Myocyte (in vitro differentiated cells): ENCODE measurements around the gene CEACAM16. TPM values are rescaled to one million over a fixed set of nuclear protein-coding genes. Genes with fewer than 3 reads are reported as not detected.

Experiments
- DNase-seq: peaks from one replicate; pipeline ENCODE4 v3.0.0-alpha.2; 2012; ENCODE audit warnings: low read depth
- total RNA-seq: library from RNA; depleted of rRNA; stranded (reverse); fragments of >200 nt; gene quantifications from 2 replicates; pipeline ENCODE4 v1.2.3, GENCODE V29; 2014

Gene CEACAM16
- total RNA-seq, 1 donor from 2014 or later: 6.1 TPM

- no peak for DNase-seq
Measured at GRCh38 chr19:44744871-44745332, 46.0 kb downstream of the CEACAM16 start.

GRCh38 chr19:44745341-44745831 lies 46.4 kb downstream of the CEACAM16 start:
- peak; percentile 91 for DNase-seq

- no peak for DNase-seq
Measured at GRCh38 chr19:44745887-44746600, 47.1 kb downstream of the CEACAM16 start.

- DNase-seq: no peak
Measured at GRCh38 chr19:44746616-44746945, 47.6 kb downstream of the CEACAM16 start.

- peak; percentile 97 for DNase-seq
Measured at GRCh38 chr19:44746946-44747738, 48.2 kb downstream of the CEACAM16 start.

- DNase-seq: peak; percentile 91
Measured at GRCh38 chr19:44747739-44748425, 48.9 kb downstream of the CEACAM16 start.

- DNase-seq: peak; percentile 75
Measured at GRCh38 chr19:44748426-44749254, 49.7 kb downstream of the CEACAM16 start, which contains the start of gene BCL3. Gene BCL3, plus strand, starts transcription at chr19:44748708. Its CDS starts 83 bp downstream, at chr19:44748791.

- DNase-seq: no peak
Measured at GRCh38 chr19:44749292-44749691, 50.3 kb downstream of the CEACAM16 start.

GRCh38 chr19:44749994-44750393 lies 51.0 kb downstream of the CEACAM16 start:
- no peak for DNase-seq

- DNase-seq: no peak
Measured at GRCh38 chr19:44752123-44752815, 53.3 kb downstream of the CEACAM16 start.

- DNase-seq: peak; percentile 98
Measured at GRCh38 chr19:44752816-44753625, 54.1 kb downstream of the CEACAM16 start.

GRCh38 chr19:44753626-44753931 lies 54.6 kb downstream of the CEACAM16 start:
- no peak for DNase-seq

GRCh38 chr19:44753932-44754749 lies 55.2 kb downstream of the CEACAM16 start:
- peak; percentile 88 for DNase-seq

GRCh38 chr19:44754750-44755080 lies 55.8 kb downstream of the CEACAM16 start:
- no peak for DNase-seq

- DNase-seq: peak; percentile 76
Measured at GRCh38 chr19:44755219-44755618, 56.3 kb downstream of the CEACAM16 start.

- no peak for DNase-seq
Measured at GRCh38 chr19:44756089-44756562, 57.2 kb downstream of the CEACAM16 start.

GRCh38 chr19:44757057-44757734 lies 58.2 kb downstream of the CEACAM16 start:
- no peak for DNase-seq
